ENCODE results near the gene KRT36.

Gene KRT36

DNA sequence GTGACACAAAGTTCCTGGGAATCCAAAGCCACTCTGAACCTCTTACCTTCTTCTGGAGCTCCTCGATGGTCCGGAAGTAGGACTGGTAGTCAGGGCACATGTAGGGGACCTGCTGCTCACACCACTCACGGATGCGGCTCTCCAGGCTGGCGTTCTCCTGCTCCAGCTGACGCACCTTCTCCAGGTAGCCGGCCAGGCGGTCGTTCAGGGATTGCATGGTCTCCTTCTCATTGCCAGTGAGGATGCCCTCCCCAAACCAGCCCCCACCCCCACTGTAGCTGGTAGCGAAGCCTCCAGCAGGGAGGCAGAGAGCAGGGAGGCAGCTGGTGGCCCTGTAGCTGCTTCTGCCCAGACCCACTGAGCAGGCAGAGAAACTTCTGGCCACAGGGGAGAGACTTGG lies 9.1 kb downstream of the KRT36 start:
- no peak overlapping the region for H3K4me2 ChIP-seq (ENCODE audit: low read length)
- no peaks in the 10 kb centered on the region; the same call in 1 of the 2 replicates for H3K27me3 ChIP-seq (ENCODE audit: insufficient read depth, low read length)
- no peak overlapping the region for H3K4me3 ChIP-seq (ENCODE audit: low read depth, low read length, poor library complexity, severe bottlenecking)
- no peaks in the 10 kb centered on the region for H3K79me2 ChIP-seq (ENCODE audit: insufficient read depth, low read length)
- no peak overlapping the region for H3K9ac ChIP-seq (ENCODE audit: low read length)
- no peak for TF ChIP-seq EZH2 (IDR thresholded peaks at IDR 0.05; ENCODE audit: borderline replicate concordance, low read length)
- TF ChIP-seq, protein P1, sequence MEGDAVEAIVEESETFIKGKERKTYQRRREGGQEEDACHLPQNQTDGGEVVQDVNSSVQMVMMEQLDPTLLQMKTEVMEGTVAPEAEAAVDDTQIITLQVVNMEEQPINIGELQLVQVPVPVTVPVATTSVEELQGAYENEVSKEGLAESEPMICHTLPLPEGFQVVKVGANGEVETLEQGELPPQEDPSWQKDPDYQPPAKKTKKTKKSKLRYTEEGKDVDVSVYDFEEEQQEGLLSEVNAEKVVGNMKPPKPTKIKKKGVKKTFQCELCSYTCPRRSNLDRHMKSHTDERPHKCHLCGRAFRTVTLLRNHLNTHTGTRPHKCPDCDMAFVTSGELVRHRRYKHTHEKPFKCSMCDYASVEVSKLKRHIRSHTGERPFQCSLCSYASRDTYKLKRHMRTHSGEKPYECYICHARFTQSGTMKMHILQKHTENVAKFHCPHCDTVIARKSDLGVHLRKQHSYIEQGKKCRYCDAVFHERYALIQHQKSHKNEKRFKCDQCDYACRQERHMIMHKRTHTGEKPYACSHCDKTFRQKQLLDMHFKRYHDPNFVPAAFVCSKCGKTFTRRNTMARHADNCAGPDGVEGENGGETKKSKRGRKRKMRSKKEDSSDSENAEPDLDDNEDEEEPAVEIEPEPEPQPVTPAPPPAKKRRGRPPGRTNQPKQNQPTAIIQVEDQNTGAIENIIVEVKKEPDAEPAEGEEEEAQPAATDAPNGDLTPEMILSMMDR (IDR thresholded peaks at IDR 0.05; ENCODE audit: low read length): no peak
- no peak overlapping the region for H2AFZ ChIP-seq (ENCODE audit: low read length)
- no peaks in the 10 kb centered on the region for H3K9me2 ChIP-seq (ENCODE audit: low read depth, low read length)
- H3F3A ChIP-seq (ENCODE audit: insufficient read depth, low read length): no peaks in the 10 kb centered on the region
- no peak overlapping the region for H3K27ac ChIP-seq (ENCODE audit: low read depth, low read length, poor library complexity, severe bottlenecking)
- H3K9me3 ChIP-seq (ENCODE audit: low read length): no peaks in the 10 kb centered on the region
- no peaks in the 10 kb centered on the region for H3K36me3 ChIP-seq (ENCODE audit: insufficient read depth, low read length)
- no peaks in the 10 kb centered on the region for H3K4me1 ChIP-seq (ENCODE audit: insufficient read depth, low read length, severe bottlenecking)
- H4K20me1 ChIP-seq (ENCODE audit: insufficient read depth, low read length): no peaks in the 10 kb centered on the region

DNA sequence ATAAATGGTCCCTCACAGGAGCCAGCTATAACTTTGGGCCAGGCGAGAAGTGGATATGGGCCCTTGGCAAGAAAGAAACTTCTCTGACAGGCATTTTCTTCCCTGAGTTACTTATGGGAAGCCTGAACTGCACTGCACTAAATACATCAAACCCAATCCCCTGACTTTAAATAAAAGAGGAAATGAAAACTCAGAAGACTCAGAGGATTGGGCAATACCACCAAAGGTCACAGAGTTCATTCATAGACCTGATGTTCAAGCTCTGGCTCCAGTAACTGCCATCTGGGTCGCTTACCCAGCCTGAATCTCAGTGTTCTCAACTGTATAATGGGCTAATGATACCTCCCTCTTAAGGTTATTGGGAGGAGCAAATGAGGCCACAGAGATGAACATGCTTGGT lies 9.6 kb downstream of the KRT36 start:
- no peaks in the 10 kb centered on the region for H3K79me2 ChIP-seq (ENCODE audit: insufficient read depth, low read length)
- no peak overlapping the region for H3K9ac ChIP-seq (ENCODE audit: low read length)
- H3K27me3 ChIP-seq (ENCODE audit: insufficient read depth, low read length): no peaks in the 10 kb centered on the region; the same call in 1 of the 2 replicates
- H3K9me3 ChIP-seq (ENCODE audit: low read length): no peaks in the 10 kb centered on the region
- H4K20me1 ChIP-seq (ENCODE audit: insufficient read depth, low read length): no peaks in the 10 kb centered on the region
- H3K4me2 ChIP-seq (ENCODE audit: low read length): no peak overlapping the region
- H2AFZ ChIP-seq (ENCODE audit: low read length): no peak overlapping the region
- no peaks in the 10 kb centered on the region for H3F3A ChIP-seq (ENCODE audit: insufficient read depth, low read length)
- H3K36me3 ChIP-seq (ENCODE audit: insufficient read depth, low read length): no peaks in the 10 kb centered on the region
- TF ChIP-seq EZH2 (IDR thresholded peaks at IDR 0.05; ENCODE audit: borderline replicate concordance, low read length): no peak
- TF ChIP-seq, protein P1 (IDR thresholded peaks at IDR 0.05; ENCODE audit: low read length): no peak
- no peaks in the 10 kb centered on the region for H3K9me2 ChIP-seq (ENCODE audit: low read depth, low read length)
- H3K4me3 ChIP-seq (ENCODE audit: low read depth, low read length, poor library complexity, severe bottlenecking): no peak overlapping the region
- no peak overlapping the region for H3K27ac ChIP-seq (ENCODE audit: low read depth, low read length, poor library complexity, severe bottlenecking)
- H3K4me1 ChIP-seq (ENCODE audit: insufficient read depth, low read length, severe bottlenecking): no peaks in the 10 kb centered on the region

DNA sequence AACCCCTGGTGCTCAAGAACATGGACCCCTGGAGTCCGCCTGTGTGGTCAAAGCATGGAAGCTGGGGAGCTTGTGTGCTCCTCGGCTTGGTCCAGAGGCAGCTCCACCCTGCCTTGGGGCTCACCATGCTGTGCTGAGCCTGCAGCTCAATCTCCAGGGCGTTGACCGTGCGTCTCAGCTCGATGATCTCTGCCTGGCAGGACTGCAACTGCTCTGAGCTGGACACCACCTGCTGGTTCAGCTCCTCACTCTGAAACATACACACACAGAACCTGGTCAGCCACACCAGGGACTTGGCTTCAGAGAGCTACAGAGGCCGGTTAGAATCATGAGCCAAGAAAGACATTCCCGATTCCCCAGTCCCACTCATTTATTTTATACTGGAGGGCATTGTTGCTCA lies 11.5 kb downstream of the KRT36 start:
- Histone ChIP-seq H3K79me2 (ENCODE audit: insufficient read depth, low read length) (no peaks in the 10 kb centered on the region), H3K9me2 (ENCODE audit: low read depth, low read length) (no peaks in the 10 kb centered on the region), H3K27ac (ENCODE audit: low read depth, low read length, poor library complexity, severe bottlenecking) (no peak overlapping the region), H3K4me1 (ENCODE audit: insufficient read depth, low read length, severe bottlenecking) (no peaks in the 10 kb centered on the region), H3K27me3 (ENCODE audit: insufficient read depth, low read length) (no peaks in the 10 kb centered on the region; the same call in 1 of the 2 replicates), H2AFZ (ENCODE audit: low read length) (no peak overlapping the region), H3K9me3 (ENCODE audit: low read length) (no peaks in the 10 kb centered on the region), H3F3A (ENCODE audit: insufficient read depth, low read length) (no peaks in the 10 kb centered on the region), H3K4me3 (ENCODE audit: low read depth, low read length, poor library complexity, severe bottlenecking) (no peak overlapping the region), H3K9ac (ENCODE audit: low read length) (no peak overlapping the region), H3K36me3 (ENCODE audit: insufficient read depth, low read length) (no peaks in the 10 kb centered on the region), H4K20me1 (ENCODE audit: insufficient read depth, low read length) (no peaks in the 10 kb centered on the region), H3K4me2 (ENCODE audit: low read length) (no peak overlapping the region)
- TF ChIP-seq EZH2 (IDR thresholded peaks at IDR 0.05; ENCODE audit: borderline replicate concordance, low read length): no peak
- TF ChIP-seq, protein P1 (IDR thresholded peaks at IDR 0.05; ENCODE audit: low read length): no peak

Data from OCI-LY1 (cell line).